Cardiac fibroblast (primary cell): ENCODE results near the gene DLX5.

Source experiments
- DNase-seq, 2 donors: peaks; one replicate each; pipeline versions ENCODE4 v3.0.0 to v3.0.0-alpha.2; 2010; ENCODE audit warnings: low read depth in 2 of 2
- H3K4me3 ChIP-seq, 2 donors: replicated peaks in 1 of 2; 1 replicate in 1 of 2; 2 replicates in 1 of 2; pipeline ENCODE4 v1.5.1; 2011; ENCODE audit warnings: low read depth in 2 of 2, low read length in 2 of 2, mild to moderate bottlenecking in 2 of 2, moderate library complexity in 1 of 2
- TF ChIP-seq, protein P1 (sequence below): IDR thresholded peaks from one replicate; pipeline ENCODE4 v1.5.1; 2011; ENCODE audit warnings: low read depth, mild to moderate bottlenecking, low read length, inconsistent platforms

The DLX5 gene

DNA sequence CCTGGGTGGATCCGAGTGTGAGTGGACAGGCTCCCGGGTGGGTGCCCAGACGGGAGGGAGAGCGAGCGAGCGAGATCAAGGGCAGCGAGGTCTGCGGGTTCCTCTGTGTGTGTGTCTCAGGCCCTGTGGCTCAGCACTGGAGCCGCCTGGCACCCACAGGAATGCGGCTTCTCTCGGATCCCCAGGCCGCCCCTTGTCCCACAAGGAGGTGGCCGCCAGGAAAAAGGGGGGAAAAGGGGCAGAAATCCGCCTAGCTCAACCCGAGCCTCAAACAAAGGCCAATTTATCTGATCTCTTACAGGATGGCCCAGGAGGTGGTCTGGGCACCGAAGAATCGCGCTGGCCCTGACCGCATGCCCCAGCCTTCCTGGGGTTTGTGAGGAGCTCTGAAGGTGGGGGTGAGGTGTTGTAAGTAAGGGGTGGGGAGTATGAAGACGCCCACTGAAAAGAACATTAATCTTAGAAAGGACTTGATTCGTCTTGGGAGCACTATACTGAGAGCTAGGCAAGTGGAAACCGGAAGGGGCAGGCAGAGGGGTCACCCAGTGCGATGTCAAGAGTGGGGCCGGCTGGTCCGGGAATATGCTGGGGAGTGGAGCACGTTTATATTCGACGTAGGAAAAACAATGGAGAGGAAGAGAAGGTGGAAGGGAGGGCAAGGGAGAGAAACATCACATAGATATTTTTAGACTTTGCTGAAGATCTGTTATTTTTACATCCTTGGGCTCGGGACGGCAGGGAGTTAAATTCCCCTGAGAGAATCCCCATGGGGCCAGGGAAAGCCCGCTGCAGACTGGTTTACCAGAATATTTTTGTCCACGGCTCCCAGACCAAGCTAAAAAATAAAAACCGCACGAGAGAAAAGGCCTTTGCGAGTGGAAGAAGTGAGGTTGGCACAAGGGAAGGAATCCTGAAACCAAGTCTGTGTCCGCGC, 7.2 kb downstream of the DLX5 start:
- TF ChIP-seq, protein P1, sequence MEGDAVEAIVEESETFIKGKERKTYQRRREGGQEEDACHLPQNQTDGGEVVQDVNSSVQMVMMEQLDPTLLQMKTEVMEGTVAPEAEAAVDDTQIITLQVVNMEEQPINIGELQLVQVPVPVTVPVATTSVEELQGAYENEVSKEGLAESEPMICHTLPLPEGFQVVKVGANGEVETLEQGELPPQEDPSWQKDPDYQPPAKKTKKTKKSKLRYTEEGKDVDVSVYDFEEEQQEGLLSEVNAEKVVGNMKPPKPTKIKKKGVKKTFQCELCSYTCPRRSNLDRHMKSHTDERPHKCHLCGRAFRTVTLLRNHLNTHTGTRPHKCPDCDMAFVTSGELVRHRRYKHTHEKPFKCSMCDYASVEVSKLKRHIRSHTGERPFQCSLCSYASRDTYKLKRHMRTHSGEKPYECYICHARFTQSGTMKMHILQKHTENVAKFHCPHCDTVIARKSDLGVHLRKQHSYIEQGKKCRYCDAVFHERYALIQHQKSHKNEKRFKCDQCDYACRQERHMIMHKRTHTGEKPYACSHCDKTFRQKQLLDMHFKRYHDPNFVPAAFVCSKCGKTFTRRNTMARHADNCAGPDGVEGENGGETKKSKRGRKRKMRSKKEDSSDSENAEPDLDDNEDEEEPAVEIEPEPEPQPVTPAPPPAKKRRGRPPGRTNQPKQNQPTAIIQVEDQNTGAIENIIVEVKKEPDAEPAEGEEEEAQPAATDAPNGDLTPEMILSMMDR: no peak
- H3K4me3 ChIP-seq: no peak overlapping the region

DNA sequence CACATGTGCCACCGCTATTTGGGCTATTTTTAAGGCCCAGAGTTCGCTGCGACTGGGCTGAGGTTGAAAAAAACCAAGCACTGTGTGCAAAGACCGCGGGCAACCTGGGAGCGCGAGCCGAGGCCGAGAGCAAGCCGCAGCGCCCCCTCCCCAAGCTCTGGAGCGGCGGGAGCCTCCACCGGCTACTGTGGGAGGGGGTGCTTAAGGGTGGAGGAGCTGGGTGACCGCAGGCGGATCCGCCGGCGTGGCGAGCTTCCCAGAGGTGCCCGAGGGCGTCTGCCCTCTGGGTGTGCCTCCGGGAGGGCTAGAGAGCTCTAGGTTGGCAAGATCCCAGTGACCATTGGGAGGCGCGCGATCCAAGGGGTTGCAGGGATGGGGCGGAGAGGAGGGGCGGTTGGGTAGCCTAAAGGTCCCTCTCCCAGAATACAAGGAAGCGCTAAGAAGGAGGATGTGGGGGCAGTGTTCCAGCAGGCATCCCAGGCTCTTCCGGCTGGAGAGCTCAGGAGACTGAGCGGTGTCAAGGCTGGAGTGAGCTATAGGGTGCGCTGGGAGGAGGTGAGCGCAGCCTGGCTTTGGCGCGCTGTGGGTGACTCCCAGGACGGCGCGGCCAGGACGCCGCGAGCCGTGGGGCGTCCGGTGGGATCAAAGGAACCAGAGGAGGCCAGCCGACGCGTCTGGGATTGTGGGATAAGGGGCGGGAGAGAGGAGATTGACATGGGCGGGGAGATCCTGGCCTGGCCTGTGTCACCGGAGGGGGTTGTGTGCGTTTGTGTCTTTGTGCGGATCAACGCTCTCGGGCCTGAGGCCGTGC, 8.0 kb downstream of the DLX5 start:
- DNase-seq: no peak
- H3K4me3 ChIP-seq: no peak overlapping the region
- TF ChIP-seq, protein P1: no peak

More for the DNA sequence above, 7.2 kb downstream of the DLX5 start:
- no peak for DNase-seq

- TF ChIP-seq, protein P1: no peak
- no peak overlapping the region for H3K4me3 ChIP-seq
- DNase-seq: no peak
Measured at GRCh38 chr7:97015756-97016380, 8.8 kb downstream of the DLX5 start.

- no peak overlapping the region for H3K4me3 ChIP-seq
- no peak for DNase-seq
- TF ChIP-seq, protein P1: no peak
Measured at GRCh38 chr7:97015279-97015678, 9.4 kb downstream of the DLX5 start.

DNA sequence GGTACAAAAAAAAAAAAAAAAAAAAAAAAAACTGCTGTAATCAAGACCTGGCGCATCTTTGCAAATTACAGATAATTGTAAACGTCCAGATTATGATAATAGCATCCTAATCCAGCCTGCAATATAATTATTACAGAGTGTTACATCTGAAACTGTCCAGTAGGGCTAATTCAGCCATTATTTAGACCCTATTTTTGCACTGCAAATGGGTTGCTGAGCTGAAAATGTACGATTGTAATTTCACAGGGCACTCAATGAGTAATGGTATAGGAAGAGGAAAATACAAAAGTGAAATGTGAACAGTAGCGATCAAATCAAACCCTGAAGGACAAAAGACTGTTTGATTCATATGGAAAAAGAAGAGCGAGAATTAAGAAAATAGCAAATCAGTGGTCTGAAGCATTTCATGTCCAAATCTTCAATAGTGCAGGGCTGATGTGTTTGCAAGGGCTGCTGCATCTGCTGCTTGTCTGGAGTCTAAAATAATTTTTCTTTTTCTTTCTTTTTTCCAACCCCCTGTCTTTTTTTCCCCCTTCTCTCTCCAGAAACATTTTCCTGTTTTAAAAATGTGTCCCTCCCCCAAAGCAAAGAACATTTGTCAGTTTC, 10.4 kb downstream of the DLX5 start:
- TF ChIP-seq, protein P1: no peak
- H3K4me3 ChIP-seq: no peak overlapping the region
- DNase-seq: no peak

GRCh38 chr7:97013845-97014134, 10.8 kb downstream of the DLX5 start:
- DNase-seq: no peak
- TF ChIP-seq, protein P1: no peak
- H3K4me3 ChIP-seq: no peak overlapping the region
